ENCODE results near the gene UGT3A2.

Gene UGT3A2

GRCh38 chr5:36058776-36059175, 7.9 kb downstream of the UGT3A2 start:
- intact Hi-C loops (cut with DNase I; ENCODE audit: low total_unique reads), result no loop called here
- DNase-seq, result no peak
- no peaks in the 10 kb centered on the region for H3K4me1 ChIP-seq
- no peaks in the 10 kb centered on the region for H3K36me3 ChIP-seq
- no peaks in the 10 kb centered on the region for H3K27me3 ChIP-seq
- no peak overlapping the region for H3K4me3 ChIP-seq
- no peak for TF ChIP-seq CTCF (IDR thresholded peaks at IDR 0.05)
- no peak overlapping the region for H3K27ac ChIP-seq
- no peaks in the 10 kb centered on the region for H3K9me3 ChIP-seq

- Histone ChIP-seq H3K4me3 (no peak overlapping the region), H3K27me3 (no peaks in the 10 kb centered on the region), H3K36me3 (no peaks in the 10 kb centered on the region), H3K27ac (no peak overlapping the region), H3K4me1 (no peaks in the 10 kb centered on the region), H3K9me3 (no peaks in the 10 kb centered on the region)
- no peak for TF ChIP-seq CTCF (IDR thresholded peaks at IDR 0.05)
- intact Hi-C loops (cut with DNase I; ENCODE audit: low total_unique reads), result no loop called here
- DNase-seq, result no peak
These were observed 9.3 kb downstream of the UGT3A2 start for GRCh38 chr5:36057386-36057785.

GRCh38 chr5:36056422-36056821, 10.3 kb downstream of the UGT3A2 start:
- no peaks in the 10 kb centered on the region for H3K9me3 ChIP-seq
- no peak overlapping the region for H3K27ac ChIP-seq
- intact Hi-C loops (cut with DNase I; ENCODE audit: low total_unique reads), result no loop called here
- no peak for DNase-seq
- H3K27me3 ChIP-seq, result no peaks in the 10 kb centered on the region
- no peaks in the 10 kb centered on the region for H3K4me1 ChIP-seq
- H3K36me3 ChIP-seq, result no peaks in the 10 kb centered on the region
- TF ChIP-seq CTCF (IDR thresholded peaks at IDR 0.05), result no peak
- H3K4me3 ChIP-seq, result no peak overlapping the region

GRCh38 chr5:36055984-36056383, 10.7 kb downstream of the UGT3A2 start:
- intact Hi-C loops (cut with DNase I; ENCODE audit: low total_unique reads), result no loop called here
- DNase-seq, result no peak

GRCh38 chr5:36054647-36055046, 12.0 kb downstream of the UGT3A2 start:
- Histone ChIP-seq H3K9me3 (no peaks in the 10 kb centered on the region), H3K36me3 (no peaks in the 10 kb centered on the region), H3K27ac (no peak overlapping the region), H3K4me1 (no peaks in the 10 kb centered on the region), H3K4me3 (no peak overlapping the region), H3K27me3 (no peaks in the 10 kb centered on the region)
- no peak for TF ChIP-seq CTCF (IDR thresholded peaks at IDR 0.05)
- intact Hi-C loops (cut with DNase I; ENCODE audit: low total_unique reads), result no loop called here
- DNase-seq, result no peak

More at GRCh38 chr5:36055984-36056383, 10.7 kb downstream of the UGT3A2 start:
- no peaks in the 10 kb centered on the region for H3K27me3 ChIP-seq
- no peaks in the 10 kb centered on the region for H3K9me3 ChIP-seq
- no peak for TF ChIP-seq CTCF (IDR thresholded peaks at IDR 0.05)
- no peaks in the 10 kb centered on the region for H3K4me1 ChIP-seq
- no peak overlapping the region for H3K27ac ChIP-seq
- no peaks in the 10 kb centered on the region for H3K36me3 ChIP-seq
- no peak overlapping the region for H3K4me3 ChIP-seq

- TF ChIP-seq CTCF (IDR thresholded peaks at IDR 0.05), result no peak
- H3K27me3 ChIP-seq, result no peaks in the 10 kb centered on the region
- intact Hi-C loops (cut with DNase I; ENCODE audit: low total_unique reads), result no loop called here
These were observed 14.1 kb downstream of the UGT3A2 start for GRCh38 chr5:36052538-36052937.

More at GRCh38 chr5:36052538-36052937, 14.1 kb downstream of the UGT3A2 start:
- Histone ChIP-seq H3K36me3 (no peaks in the 10 kb centered on the region), H3K4me3 (no peak overlapping the region), H3K27ac (no peak overlapping the region), H3K4me1 (no peaks in the 10 kb centered on the region), H3K9me3 (no peaks in the 10 kb centered on the region)
- DNase-seq, result no peak
